Activated T-cell treated with anti-CD3 and anti-CD28 coated beads for 24 hours (primary cell): ENCODE data around the gene FMO4.
"Not testable (repeated sequence)": the region's sequence is repeated elsewhere in the genome, so short reads cannot be mapped to it uniquely, and the experiment has no call there.

Experiments used
- DNase-seq: peaks from one replicate; pipeline ENCODE4 v3.0.0-alpha.2; 2020; ENCODE audit warnings: low read depth

FMO4 gene, protein sequence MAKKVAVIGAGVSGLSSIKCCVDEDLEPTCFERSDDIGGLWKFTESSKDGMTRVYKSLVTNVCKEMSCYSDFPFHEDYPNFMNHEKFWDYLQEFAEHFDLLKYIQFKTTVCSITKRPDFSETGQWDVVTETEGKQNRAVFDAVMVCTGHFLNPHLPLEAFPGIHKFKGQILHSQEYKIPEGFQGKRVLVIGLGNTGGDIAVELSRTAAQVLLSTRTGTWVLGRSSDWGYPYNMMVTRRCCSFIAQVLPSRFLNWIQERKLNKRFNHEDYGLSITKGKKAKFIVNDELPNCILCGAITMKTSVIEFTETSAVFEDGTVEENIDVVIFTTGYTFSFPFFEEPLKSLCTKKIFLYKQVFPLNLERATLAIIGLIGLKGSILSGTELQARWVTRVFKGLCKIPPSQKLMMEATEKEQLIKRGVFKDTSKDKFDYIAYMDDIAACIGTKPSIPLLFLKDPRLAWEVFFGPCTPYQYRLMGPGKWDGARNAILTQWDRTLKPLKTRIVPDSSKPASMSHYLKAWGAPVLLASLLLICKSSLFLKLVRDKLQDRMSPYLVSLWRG

DNA sequence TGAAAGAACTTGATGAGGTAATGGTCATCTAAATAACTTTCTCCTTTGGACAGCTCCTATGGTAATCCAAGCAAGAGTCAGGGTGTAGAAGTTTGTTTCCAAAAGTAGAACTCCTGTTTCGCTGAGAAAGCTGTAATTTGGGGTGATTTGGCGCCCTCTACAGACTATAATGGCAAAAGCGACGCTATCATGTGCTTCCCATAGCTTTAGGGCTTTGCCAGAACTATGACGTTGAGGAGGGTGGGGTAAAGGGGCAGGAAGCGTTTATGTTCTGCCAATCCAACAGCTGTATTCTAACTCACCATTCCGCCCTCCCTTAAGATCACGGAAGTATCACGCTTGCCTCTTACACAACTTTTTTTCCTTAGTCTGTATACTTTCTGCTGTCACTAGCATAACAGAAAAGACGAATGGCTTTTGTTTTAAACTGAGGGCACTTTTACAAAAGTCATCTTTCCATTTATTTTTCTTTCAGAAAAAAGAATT is at the start of gene FMO4:
Gene FMO4 (plus strand): TSS at position 349 of the 486 bp plus-strand sequence. CDS start 5,643 bp downstream, outside the sequence.
- DNase-seq, result peak; percentile 80

DNA sequence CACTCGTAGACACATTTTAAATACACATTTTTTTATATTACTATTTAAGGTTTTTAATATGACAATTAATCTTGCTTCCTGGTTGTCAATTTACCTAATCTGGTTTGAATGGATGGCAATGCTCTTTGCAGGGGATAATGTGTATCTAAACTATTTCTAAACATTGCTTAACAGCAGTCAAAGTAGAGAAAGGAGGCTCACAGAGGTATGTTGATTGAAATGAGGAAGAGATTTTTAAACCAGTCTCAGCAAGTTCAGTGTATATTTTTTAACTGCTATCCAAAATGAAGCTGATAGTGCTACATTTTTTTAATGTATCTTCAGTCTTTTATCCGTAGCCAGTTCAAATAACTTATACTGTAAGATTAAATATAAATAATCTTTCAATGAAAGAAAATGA is 48.3 kb upstream of the FMO4 start:
- no peak for DNase-seq

DNA sequence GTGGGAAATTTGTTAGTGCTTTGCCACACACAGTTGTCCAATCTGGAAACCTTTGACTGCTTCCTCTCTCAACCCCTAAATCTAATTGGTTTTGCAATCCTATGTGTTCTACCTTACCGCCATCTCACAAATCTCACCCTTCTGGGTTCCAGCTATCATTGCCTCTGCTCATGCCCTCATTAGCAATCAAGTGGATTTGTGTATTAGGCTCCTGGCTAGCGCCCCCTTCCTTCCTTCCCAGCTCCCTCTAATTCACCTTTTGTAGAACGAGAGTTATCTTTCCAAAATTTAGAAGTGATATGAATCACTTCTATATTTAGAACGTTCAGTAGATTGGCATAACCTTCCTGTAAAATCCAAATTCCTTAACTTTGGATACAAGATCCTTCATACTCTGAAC is 47.1 kb upstream of the FMO4 start:
- DNase-seq, result no peak

DNA sequence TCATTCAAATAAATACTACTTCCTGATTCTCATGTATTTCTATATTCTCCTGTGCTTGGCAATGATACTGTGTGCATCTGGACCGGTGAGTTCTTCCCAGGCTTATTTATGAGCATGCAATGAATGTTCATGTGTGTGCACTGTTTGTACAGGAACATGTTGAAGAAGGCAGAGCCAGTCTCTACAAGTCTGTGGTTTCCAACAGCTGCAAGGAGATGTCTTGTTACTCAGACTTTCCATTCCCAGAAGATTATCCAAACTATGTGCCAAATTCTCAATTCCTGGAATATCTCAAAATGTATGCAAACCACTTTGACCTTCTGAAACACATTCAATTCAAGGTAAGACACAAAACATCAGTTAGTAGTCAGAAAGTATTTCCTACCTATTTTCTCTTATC is 46.6 kb upstream of the FMO4 start:
- DNase-seq, result no peak

DNA sequence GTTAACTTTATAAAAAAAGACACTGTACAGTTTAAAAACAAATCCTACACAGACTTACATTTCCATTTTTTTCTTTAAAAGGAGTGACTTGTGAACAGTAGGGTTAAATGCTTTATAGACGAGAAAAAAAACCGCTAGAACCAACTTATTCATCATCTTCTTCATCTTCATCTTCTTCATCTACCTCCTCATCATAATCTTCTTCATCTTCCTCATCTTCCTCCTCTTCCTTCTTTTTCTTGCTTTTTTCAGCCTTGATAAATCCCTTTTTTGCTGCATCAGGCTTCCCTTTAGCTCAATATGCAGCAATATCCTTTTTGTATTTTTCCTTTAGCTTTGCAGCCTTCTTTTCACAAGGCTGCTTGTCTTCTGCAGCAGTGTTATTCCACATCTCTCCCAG is 43.2 kb upstream of the FMO4 start:
- no peak for DNase-seq

DNA sequence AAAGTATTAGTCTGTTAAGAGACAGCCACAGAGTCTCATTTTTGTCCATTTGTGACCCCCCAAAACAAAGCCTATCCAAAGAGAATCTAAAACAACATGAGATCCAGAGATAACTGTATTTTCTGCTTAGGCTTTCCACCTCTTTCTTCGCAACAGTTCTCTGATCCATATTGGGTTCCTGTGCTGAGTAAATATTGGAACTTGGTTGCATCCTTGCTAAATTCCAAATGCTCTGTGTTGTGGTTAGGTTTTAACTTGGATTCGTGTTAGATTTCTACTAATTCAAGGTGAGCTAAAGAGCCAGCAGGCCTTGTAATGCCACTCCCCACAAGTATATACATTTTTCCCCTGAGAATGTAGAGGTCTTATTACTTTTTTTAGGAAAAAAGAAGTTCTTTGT is 36.4 kb upstream of the FMO4 start:
- DNase-seq, result no peak

DNA sequence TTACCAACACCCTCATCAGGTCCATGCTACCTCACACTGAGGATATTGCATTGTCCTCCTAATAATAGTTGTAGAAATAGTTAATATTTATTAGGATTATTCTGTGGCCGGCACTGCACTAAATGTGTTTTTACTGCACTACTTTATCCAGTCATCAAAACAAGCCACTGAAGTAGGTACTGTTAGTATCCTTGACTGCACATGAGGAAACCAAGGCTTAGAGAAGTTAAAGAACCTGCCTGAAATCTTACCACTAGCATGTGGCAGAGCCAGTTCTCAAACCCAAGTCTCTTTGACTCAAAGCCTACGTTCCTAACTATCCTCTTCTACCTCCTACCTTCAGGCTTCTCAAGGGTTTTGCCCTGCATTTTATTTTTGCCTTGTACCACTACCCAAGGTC is 34.7 kb upstream of the FMO4 start:
- no peak for DNase-seq

DNA sequence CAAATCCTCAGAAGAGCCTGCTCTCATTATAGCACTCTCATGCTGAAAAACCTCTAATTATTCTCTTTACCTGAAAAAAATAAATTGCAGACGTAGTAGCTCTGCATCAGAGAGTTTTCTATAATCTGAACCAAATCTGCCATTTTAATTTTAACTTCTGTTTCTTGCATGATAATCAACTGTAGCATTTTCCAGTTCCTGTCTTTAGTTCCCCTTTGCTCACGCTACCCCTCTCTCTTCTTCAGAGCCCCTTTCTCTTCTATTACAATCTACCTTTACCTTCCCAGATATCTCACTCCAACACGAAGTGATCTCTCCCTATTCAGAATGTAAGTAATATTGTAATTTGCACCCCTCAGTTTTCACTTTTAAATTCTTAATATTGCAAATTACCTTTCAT is 34.3 kb upstream of the FMO4 start:
- DNase-seq, result no peak

DNA sequence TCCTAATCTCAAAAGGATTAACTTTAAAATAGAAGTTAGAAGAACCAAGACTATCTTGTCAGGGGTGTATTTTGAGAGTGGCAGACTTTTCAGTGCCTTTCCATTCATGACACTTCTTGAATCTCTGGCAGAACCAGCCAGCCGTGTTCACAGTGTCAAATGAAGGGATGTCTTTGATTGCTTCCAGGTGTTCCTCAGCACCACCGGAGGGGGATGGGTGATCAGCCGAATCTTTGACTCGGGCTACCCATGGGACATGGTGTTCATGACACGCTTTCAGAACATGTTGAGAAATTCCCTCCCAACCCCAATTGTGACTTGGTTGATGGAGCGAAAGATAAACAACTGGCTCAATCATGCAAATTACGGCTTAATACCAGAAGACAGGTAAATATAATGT is 33.4 kb upstream of the FMO4 start:
- no peak for DNase-seq

DNA sequence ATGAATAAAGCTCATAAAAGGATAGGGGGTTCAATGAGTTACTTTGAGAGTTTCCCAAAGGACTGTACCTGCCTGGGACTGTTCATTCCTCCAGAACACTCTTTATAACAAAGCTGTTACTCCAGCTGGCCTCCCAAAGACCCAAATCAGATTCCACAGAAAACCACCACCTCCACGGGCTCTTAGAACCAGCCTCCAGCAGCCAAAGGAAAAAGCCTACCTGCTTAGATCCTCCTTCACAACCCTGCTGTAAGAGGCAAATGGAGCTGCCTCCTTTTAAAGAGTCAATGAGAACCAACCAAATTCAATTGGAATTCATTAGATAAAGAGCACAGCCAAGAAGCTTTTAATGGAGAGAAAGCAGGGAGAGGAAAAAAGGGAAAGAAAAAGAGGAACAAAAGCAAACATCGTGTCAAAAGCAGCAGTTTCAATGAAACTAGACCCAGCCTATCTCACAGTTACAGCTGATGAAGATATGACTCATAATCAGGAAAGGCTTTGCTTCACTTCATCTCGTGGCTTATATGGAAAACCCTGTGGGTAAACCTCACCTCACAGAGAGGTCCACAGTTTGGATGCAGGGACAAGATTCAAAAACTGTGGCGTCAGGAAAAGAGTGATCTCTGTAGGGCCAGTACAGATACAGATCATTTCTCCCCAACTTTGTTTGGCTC is 27.8 kb upstream of the FMO4 start:
- DNase-seq, result no peak

DNA sequence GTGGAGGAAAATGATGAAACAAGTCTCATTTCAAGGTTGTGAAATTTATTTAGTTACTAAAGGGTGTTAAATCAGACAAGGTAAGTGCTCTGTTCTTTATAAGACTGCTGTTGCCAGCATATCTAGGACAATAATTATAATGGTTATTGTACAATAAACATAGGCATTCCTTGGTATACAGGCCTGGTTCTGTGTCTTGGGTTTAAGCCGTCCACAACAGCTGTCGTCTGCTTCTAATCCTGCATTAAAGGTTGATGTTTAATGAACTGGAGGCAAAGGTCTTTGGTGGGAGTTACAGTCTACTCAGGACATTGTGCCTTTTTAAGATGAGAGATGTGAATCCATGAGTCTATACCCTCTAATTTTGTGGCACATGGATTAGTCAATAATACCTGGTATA is 23.4 kb upstream of the FMO4 start:
- no peak for DNase-seq

DNA sequence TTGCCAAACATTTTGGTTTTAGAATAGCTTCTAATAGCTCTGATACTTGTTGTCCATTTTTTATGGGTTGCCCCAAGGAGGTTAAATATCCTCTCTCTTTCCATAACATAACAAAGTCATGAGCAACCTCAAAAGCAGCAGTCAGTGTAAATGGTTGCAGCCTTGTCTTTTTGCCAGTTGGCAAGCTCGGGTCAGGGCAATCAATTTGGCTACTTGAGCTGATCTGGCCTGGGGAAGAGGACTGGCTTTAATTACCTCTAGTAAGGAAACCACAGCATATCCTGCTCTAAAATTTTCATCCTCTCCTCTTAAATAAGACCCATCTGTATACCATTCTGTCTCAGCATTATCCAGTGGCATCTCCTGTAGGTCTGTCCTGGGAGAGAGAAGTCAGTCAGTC is 21.2 kb upstream of the FMO4 start:
- DNase-seq, result no peak

DNA sequence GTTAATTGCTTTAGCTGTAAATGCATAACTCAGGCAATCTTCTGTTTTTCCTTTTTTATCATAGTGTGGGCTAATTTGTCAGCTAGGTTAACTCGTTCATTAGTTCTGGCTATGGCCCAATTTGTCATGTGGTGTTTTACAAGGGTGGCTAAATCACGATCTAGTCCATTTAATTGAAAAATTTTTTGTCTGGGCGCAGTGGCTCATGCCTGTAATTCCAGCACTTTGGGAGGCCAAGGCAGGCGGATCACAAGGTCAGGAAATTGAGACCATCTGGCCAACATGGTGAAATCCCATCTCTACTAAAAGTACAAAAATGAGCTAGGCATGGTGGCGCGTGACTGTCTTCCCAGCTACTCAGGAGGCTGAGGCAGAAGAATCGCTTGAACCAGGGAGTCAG is 18.6 kb upstream of the FMO4 start:
- DNase-seq, result not testable (repeated sequence)

DNA sequence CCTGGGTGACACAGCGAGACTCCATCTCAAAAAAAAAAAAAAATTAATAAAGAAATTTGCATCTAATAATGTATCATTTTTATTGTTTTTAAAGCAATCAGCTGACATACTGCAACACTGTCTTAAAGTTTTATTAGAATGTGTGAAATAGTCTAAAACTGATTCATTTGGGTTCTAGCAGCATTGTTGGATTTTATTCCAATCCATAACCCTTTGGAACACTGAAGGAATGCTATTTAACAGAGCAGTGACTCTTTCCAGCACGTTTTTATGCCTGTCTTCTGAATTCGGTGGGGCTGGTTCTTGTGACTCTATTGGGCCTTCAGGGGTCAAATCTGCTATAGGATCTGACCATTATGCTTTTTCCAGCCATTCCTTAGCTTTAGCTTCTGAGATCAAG is 18.2 kb upstream of the FMO4 start:
- no peak for DNase-seq

DNA sequence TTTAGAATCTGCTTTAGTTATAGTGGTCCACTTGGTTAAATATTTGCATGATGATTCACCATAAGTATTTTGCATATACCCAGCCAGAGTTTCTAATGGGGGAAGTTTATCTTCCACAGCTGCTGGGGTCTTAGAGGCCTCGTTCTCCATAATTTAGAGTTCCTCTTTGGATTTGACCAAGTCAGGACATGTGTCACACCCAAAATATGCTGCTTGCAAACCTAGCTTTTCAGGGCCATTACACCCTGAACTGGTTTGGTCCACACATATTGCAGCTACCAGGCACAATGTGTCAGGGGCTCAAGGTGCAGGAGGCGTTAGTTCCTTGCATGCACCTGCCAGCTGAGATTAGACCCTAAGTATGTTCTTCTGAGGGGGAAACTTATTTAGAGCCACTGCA is 17.1 kb upstream of the FMO4 start:
- no peak for DNase-seq

DNA sequence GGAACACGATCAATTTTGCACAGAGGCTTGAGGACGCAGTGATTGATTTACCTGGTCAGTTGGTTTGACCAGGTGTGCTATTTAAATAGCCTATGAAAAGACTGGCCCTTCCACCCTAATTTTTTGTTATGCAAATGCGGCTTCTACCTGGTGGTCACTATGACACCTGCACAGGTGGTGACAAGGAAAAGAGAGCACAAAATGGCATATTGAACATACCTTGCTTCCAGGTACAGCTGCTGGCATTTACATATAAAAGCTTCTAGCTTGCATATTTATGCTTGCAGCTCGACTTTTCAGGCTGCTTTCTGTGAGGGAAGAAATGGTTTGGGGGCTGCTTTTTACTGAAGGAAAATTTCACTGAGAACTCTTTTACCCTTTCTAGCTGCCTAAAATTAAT is 15.3 kb upstream of the FMO4 start:
- DNase-seq, result no peak

DNA sequence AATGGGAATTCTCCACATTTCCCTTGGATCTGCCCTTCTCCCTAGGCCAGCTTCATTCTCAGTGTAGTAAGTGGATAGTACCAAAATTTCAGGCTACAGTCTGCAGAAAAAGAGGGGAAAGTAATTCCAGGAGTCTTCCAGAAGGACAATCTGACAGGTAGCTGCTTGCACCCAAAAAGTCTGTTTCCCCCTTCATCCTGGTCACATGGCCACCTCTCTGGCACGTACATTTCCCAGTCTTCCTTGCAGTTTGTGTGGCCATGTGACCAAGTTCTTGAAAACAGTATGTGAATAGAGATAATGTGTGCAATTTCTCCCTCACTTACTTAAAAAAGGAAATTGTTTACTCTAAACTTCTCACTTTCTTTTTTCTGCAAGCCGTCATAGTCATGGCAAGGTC is 14.6 kb upstream of the FMO4 start:
- DNase-seq, result no peak

DNA sequence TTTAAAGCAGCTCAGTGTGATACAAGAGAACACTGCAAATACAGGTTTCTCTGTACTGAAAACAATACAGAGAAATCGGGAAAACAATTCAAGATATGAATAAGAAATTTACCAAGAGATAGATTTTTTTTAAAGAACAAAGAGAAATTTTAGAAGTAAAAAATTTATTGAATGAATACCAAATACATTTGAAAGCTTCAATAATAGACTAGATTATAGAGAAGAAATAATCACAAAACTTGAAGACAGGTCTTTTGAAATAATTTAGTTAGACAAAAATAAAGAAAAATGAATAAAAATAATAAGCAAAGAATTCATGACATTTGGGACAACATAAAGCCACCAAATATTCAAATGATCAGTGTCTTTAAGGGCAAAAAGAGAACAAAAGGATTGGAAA is 13.6 kb upstream of the FMO4 start:
- DNase-seq, result no peak

DNA sequence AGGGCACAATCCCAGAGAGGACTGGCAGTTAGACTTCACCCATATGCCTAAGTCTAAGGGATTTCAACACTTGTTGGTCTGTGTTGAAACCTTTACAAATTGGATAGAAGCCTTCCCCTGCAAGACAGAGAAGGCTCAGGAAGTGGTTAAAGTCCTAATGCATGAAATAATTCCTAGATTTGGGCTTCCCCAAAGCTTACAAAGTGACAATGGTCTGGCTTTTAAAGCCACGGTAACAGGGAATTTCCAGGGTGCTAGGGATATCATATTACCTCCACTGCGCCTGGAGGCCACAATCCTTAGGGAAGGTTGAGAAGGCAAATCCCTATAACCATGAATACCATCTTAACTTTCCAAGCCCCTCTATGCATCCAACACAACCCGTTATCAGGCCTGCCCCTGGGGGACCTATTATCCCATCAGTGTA is 3.3 kb upstream of the FMO4 start:
- no peak for DNase-seq

DNA sequence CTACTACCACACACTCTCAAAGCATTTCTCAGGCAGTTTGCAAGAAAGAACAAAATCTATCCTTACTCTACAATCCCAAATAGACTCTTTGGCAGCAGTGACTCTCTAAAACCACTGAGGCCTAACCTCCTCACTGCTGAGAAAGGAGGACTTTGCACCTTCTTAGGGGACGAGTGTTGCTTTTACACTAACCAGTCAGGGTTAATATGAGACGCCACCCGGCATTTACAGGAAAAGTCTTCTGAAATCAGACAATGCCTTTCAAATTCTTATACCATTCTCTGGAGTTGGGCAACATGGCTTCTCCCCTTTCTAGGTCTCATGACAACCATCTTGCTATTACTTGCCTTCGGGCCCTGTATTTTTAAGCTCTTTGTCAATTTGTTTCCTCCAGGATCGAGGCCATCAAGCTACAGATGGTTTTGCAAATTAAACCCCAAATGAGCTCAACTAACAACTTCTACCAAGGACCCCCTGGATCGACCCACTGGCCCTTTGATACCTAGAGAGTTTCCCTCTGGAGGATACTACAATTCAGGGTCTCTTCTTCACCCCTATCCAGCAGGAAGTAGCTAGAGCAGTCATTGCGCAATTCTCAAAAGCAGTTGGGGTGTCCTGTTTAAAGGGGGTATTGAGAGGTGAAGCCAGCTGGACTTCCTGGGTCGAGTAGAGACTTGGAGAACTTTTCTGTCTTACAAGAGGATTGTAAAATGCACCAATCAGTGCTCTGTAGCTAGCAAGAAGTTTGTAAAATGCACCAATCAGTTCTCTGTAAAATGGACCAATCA is 2.0 kb upstream of the FMO4 start:
- DNase-seq, result no peak

DNA sequence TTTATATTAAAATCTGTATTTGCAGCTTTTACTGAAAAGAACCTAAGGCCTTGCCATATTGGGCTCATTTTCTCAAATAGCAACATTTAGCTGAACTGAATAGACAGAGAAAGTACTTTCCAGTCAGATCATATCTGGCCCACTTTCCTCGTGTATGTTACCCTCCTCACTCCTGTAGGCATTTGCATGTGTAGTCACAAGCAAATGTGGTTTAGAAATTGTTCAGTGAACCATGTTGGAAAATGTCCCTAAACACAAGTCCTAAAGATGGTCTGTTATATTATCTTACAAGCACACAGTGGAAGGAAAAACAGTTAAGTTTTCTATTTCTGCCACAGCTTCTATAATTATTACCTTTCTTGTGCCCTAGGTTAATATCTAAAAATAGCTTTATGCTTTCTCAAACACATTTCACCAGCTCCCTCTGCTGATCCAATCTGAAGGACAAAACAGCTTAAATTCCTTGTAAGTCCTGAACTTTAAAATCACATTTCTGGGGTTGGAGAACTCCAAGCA is 606 bp upstream of the FMO4 start:
- DNase-seq, result no peak

DNA sequence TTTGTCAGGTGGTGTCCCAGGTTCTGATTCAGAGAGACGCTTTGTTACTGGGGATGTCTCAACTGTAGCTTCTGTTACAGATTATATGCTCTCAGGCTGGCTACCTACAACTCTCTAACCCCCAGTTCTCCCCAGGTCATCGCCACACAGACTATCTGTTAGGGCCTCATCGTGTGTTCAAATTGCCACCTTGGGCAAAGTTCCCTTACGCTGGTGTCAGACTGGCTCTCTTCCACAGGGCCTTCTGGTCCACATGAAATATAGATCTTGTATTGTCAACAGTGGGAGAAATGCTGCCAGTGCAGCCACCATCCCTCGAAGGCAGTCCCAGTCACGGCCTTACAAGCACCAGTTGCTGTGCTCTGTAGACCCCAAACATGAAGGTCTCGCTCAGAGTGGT is 15.3 kb downstream of the FMO4 start:
- DNase-seq, result no peak
